Activated CD4-positive, alpha-beta T cell treated with anti-CD3 and anti-CD28 coated beads for 36 hours (primary cell): ENCODE measurements around the gene GUCA2A. TPM values are rescaled to one million over a fixed set of nuclear protein-coding genes. Genes with fewer than 3 reads are reported as not detected.
A peak's percentile ranks its signal among the peaks of the same experiment; 100 is the strongest.

ENCODE experiments used
- ATAC-seq: fragments of 200-7000 bp; cut with Tn5 transposase; one replicate; pipeline ENCODE4 v1.10.0; 2021; ENCODE audit warnings: mild to moderate bottlenecking, moderate library complexity
- CTCF ChIA-PET: fragments of 350-600 bp; sonication (Branson Sonifier 250); formaldehyde crosslinking; loops from one replicate; lab custom pipeline; 2021; ENCODE audit warnings: antibody characterized with exemption; lab: Charles Lee
- POLR2A ChIA-PET: fragments of 350-600 bp; sonication (Branson Sonifier 250); formaldehyde crosslinking; loops from one replicate; lab custom pipeline; 2021; ENCODE audit warnings: antibody characterized with exemption, inconsistent platforms; lab: Charles Lee
- DNase-seq: peaks from one replicate; pipeline ENCODE4 v3.0.0-alpha.2; 2020
- H3K27ac Mint-ChIP-seq: one replicate; pipeline ENCODE4 v1.8.0; 2021; ENCODE audit warnings: mixed read lengths
- H3K27me3 Mint-ChIP-seq: one replicate; pipeline ENCODE4 v1.8.0; 2021; ENCODE audit warnings: mixed read lengths
- H3K36me3 Mint-ChIP-seq: one replicate; pipeline ENCODE4 v1.8.0; 2021; ENCODE audit warnings: low read depth, mixed read lengths
- H3K4me1 Mint-ChIP-seq: one replicate; pipeline ENCODE4 v1.8.0; 2021; ENCODE audit warnings: mixed read lengths
- H3K4me3 Mint-ChIP-seq: one replicate; pipeline ENCODE4 v1.8.0; 2021; ENCODE audit warnings: mild to moderate bottlenecking, moderate library complexity, mixed read lengths
- H3K9me3 Mint-ChIP-seq: one replicate; pipeline ENCODE4 v1.8.0; 2021; ENCODE audit warnings: low read depth, mixed read lengths
- intact Hi-C, 2 experiments: fragments of 100-400 bp; cut with DNase I in 1 of 2; cut with micrococcal nuclease in 1 of 2; formaldehyde crosslinking; loops; one replicate each; pipeline versions ENCODE4 v1.14.2 to v1.15.1; 2022 to 2024; cut with DNase I, micrococcal nuclease
- total RNA-seq, 2 experiments: library from RNA; stranded (reverse); gene quantifications; one replicate each; pipeline ENCODE4 v1.2.3, GENCODE V29; 2021

The GUCA2A gene
- total RNA-seq, 2 experiments from 2014 or later: not detected

- ATAC-seq: no peak
- Mint-ChIP-seq H3K27ac (no peak overlapping the region), H3K36me3 (peaks cover 44% of the 10 kb centered on the region), H3K4me3 (no peak overlapping the region), H3K9me3 (no peaks in the 10 kb centered on the region), H3K27me3 (no peaks in the 10 kb centered on the region), H3K4me1 (peaks cover 7% of the 10 kb centered on the region)
- CTCF ChIA-PET: interaction anchor here (1.5 kb wide), 1 partner anchor 17 kb away, joined by 8 read pairs; no protein-coding TSS in a partner anchor
- POLR2A ChIA-PET: no interaction called here
- no peak for DNase-seq
- intact Hi-C loops: no loop called here
Measured at GRCh38 chr1:42189931-42190853, 25.6 kb upstream of the GUCA2A start.

- ATAC-seq (peak; percentile 79), DNase-seq (no peak)
- H3K9me3 Mint-ChIP-seq: no peaks in the 10 kb centered on the region
- ChIA-PET CTCF (interaction anchor here (0.6 to 1.2 kb wide), 3 partner anchors 10 to 148 kb away, joined by 3 to 4 read pairs (median 3); no protein-coding TSS in a partner anchor), POLR2A (no interaction called here)
- intact Hi-C loops: no loop called here
- peaks cover 7% of the 10 kb centered on the region for H3K4me1 Mint-ChIP-seq
- peaks cover 37% of the 10 kb centered on the region for H3K36me3 Mint-ChIP-seq
- no peaks in the 10 kb centered on the region for H3K27me3 Mint-ChIP-seq
- no peak overlapping the region for H3K4me3 Mint-ChIP-seq
- H3K27ac Mint-ChIP-seq: peak overlapping the region; percentile 60
Measured at GRCh38 chr1:42186152-42186551, 21.6 kb upstream of the GUCA2A start.

DNA sequence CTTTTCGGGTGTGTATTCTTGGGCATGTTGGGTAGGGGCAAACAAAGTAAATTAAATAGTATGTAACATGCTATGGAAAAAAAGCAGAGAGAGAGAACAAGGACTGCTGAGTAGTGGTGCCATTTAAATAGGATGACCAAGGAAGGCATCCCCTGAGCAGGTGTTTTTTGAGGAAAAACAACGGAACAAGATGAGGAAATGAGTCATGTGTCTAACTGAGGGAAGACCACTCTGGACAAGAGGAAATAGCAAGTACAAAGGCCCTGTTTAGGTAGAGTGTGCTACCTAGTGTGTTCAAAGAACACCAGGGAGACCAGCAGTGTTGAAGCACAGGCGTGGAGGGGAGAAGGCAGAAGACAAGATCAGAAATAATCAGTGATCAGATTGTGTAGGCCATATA, 20.1 kb upstream of the GUCA2A start:
- Mint-ChIP-seq H3K36me3 (peaks cover 27% of the 10 kb centered on the region), H3K27me3 (no peaks in the 10 kb centered on the region), H3K9me3 (no peaks in the 10 kb centered on the region), H3K4me3 (no peak overlapping the region), H3K4me1 (peaks cover 7% of the 10 kb centered on the region), H3K27ac (no peak overlapping the region)
- DNase-seq (no peak), ATAC-seq (no peak)
- ChIA-PET CTCF (no interaction called here), POLR2A (no interaction called here)
- intact Hi-C loops: no loop called here

GRCh38 chr1:42183957-42184268, 19.4 kb upstream of the GUCA2A start:
- Mint-ChIP-seq H3K4me1 (peaks cover 7% of the 10 kb centered on the region), H3K9me3 (no peaks in the 10 kb centered on the region), H3K36me3 (peaks cover 27% of the 10 kb centered on the region), H3K27ac (no peak overlapping the region), H3K27me3 (no peaks in the 10 kb centered on the region), H3K4me3 (no peak overlapping the region)
- CTCF ChIA-PET: interaction anchor here (0.8 kb wide), 1 partner anchor 509 kb away, joined by 4 read pairs; no protein-coding TSS in a partner anchor
- intact Hi-C loops: no loop called here
- no peak for DNase-seq
- POLR2A ChIA-PET: no interaction called here
- no peak for ATAC-seq

GRCh38 chr1:42183210-42183956, 18.8 kb upstream of the GUCA2A start:
- POLR2A ChIA-PET: no interaction called here
- Mint-ChIP-seq H3K27ac (no peak overlapping the region), H3K27me3 (no peaks in the 10 kb centered on the region), H3K36me3 (peaks cover 25% of the 10 kb centered on the region), H3K4me1 (peaks cover 7% of the 10 kb centered on the region), H3K4me3 (no peak overlapping the region), H3K9me3 (no peaks in the 10 kb centered on the region)
- intact Hi-C loops: no loop called here
- ATAC-seq (no peak), DNase-seq (no peak)
- CTCF ChIA-PET: interaction anchor here (0.7 to 1.5 kb wide), 3 partner anchors 10 to 1457 kb away, joined by 3 to 5 read pairs (median 4); no protein-coding TSS in a partner anchor

GRCh38 chr1:42181687-42182086, 17.1 kb upstream of the GUCA2A start:
- ATAC-seq (no peak), DNase-seq (no peak)
- intact Hi-C loops: no loop called here
- Mint-ChIP-seq H3K4me3 (no peak overlapping the region), H3K4me1 (peaks cover 7% of the 10 kb centered on the region), H3K9me3 (no peaks in the 10 kb centered on the region), H3K36me3 (peaks cover 18% of the 10 kb centered on the region), H3K27me3 (no peaks in the 10 kb centered on the region), H3K27ac (peak overlapping the region; percentile 45)
- ChIA-PET POLR2A (no interaction called here), CTCF (interaction anchor here (0.6 kb wide), 1 partner anchor 11 kb away, joined by 4 read pairs; no protein-coding TSS in a partner anchor)

DNA sequence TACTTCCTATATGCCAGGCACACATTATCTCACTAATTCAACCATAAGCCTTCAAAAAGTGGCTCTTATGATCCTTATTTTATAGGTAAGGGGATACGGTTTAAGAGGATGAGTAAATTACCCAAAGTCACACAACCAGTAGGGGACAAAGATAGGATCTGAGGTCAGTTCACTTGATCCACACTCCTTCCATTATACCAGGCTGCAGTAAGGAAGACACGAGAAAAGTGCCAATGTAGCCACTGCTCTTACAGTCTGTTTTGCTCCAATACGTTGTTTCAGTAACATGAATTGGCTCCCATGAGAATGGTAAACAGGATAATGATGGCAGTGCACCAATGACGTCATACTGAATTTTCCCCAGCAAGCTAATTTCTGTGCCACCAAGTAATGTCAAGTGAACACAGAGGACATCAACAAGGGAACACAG, 15.4 kb upstream of the GUCA2A start:
- Mint-ChIP-seq H3K27me3 (no peaks in the 10 kb centered on the region), H3K4me1 (no peaks in the 10 kb centered on the region), H3K27ac (peak overlapping the region; percentile 11), H3K36me3 (peaks cover 10% of the 10 kb centered on the region), H3K4me3 (no peak overlapping the region), H3K9me3 (no peaks in the 10 kb centered on the region)
- ATAC-seq (no peak), DNase-seq (no peak)
- intact Hi-C loops: loop anchor here (5.0 to 10.0 kb wide), 3 partner anchors 155 to 555 kb away; partner anchors contain the start of gene FOXJ3 (in 2 of the 2)
- CTCF ChIA-PET: no interaction called here
- POLR2A ChIA-PET: no interaction called here

- intact Hi-C loops: loop anchor here (5.0 to 10.0 kb wide), 3 partner anchors 156 to 556 kb away; partner anchors contain the start of gene FOXJ3 (in 2 of the 2)
- ATAC-seq (no peak), DNase-seq (no peak)
- CTCF ChIA-PET: interaction anchor here (0.9 kb wide), 1 partner anchor 13 kb away, joined by 3 read pairs; no protein-coding TSS in a partner anchor
- Mint-ChIP-seq H3K36me3 (peaks cover 6% of the 10 kb centered on the region), H3K27ac (peak overlapping the region; percentile 65), H3K4me1 (no peaks in the 10 kb centered on the region), H3K27me3 (no peaks in the 10 kb centered on the region), H3K4me3 (no peak overlapping the region), H3K9me3 (no peaks in the 10 kb centered on the region)
- POLR2A ChIA-PET: no interaction called here
Measured at GRCh38 chr1:42179275-42179674, 14.7 kb upstream of the GUCA2A start.

DNA sequence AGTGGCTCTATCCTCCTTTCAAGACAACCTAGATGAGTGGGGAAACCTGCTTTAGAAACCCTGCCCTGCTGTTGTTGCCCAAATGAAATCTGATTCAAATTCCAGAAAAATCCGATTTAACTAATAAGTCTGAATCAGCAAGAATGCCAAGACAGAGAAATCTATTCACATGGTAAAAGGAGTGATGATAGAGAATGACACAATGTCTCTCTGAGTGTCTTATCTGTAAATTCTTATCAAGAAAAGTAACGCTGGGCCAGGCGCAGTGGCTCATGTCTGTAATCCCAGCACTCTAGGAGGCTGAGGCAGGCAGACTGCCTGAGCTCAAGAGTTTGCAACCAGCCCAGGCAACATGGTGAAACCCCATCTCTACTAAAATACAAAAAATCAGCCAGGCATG, 13.7 kb upstream of the GUCA2A start:
- Mint-ChIP-seq H3K4me1 (no peaks in the 10 kb centered on the region), H3K4me3 (no peak overlapping the region), H3K27ac (no peak overlapping the region), H3K36me3 (peaks cover 6% of the 10 kb centered on the region), H3K9me3 (no peaks in the 10 kb centered on the region), H3K27me3 (no peaks in the 10 kb centered on the region)
- ChIA-PET CTCF (interaction anchor here (0.7 to 0.9 kb wide), 2 partner anchors 14 to 180 kb away, joined by 3 read pairs; no protein-coding TSS in a partner anchor), POLR2A (no interaction called here)
- intact Hi-C loops: loop anchor here (5.0 to 10.0 kb wide), 3 partner anchors 157 to 557 kb away; partner anchors contain the start of gene FOXJ3 (in 2 of the 2)
- DNase-seq (no peak), ATAC-seq (no peak)

DNA sequence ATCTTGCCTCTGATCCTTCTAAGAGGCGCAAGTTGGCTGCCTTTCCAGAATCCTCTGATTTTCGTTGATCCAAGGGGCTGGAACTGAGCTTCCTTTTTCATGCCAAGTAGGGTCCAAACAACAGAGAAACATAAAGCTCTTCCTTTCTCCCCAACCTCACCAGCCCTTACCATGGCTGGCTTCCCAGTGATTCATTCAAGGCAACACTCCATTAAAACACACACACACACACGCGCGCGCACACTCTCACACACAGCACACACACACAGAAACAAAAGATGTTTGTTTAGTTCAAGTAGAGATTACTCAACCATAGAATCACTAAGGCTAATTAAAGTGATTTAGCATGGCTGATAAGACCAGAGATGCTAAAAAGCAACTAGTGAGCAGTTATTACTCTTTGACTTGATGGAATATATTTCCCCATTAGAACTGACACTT, 13.0 kb upstream of the GUCA2A start:
- Mint-ChIP-seq H3K36me3 (peaks cover 6% of the 10 kb centered on the region), H3K27ac (no peak overlapping the region), H3K27me3 (no peaks in the 10 kb centered on the region), H3K4me3 (no peak overlapping the region), H3K4me1 (no peaks in the 10 kb centered on the region), H3K9me3 (no peaks in the 10 kb centered on the region)
- ATAC-seq (no peak), DNase-seq (no peak)
- ChIA-PET CTCF (interaction anchor here (0.6 to 1.0 kb wide), 4 partner anchors 19 to 311 kb away, joined by 3 read pairs; no protein-coding TSS in a partner anchor), POLR2A (no interaction called here)
- intact Hi-C loops: loop anchor here (5.0 to 10.0 kb wide), 3 partner anchors 157 to 557 kb away; partner anchors contain the start of gene FOXJ3 (in 2 of the 2)
